Measurements from ENCODE around the gene TMEM204.

TMEM204 gene

GRCh38 chr16:1520461-1520860 is 13.0 kb upstream of the TMEM204 start:
- DNase-seq (ENCODE audit: low read depth) = no peak

- DNase-seq (ENCODE audit: low read depth) = no peak
Observed at GRCh38 chr16:1523581-1524245, 9.8 kb upstream of the TMEM204 start.

GRCh38 chr16:1524366-1524765 is 9.1 kb upstream of the TMEM204 start:
- DNase-seq (ENCODE audit: low read depth) = no peak

- DNase-seq (ENCODE audit: low read depth) = no peak
Observed at GRCh38 chr16:1525871-1526607, 7.4 kb upstream of the TMEM204 start.

GRCh38 chr16:1526608-1527555 is 6.6 kb upstream of the TMEM204 start:
- DNase-seq (ENCODE audit: low read depth) = no peak

- DNase-seq (ENCODE audit: low read depth) = no peak
Observed at GRCh38 chr16:1527836-1528811, 5.3 kb upstream of the TMEM204 start.

GRCh38 chr16:1528921-1529537 is 4.4 kb upstream of the TMEM204 start:
- DNase-seq (ENCODE audit: low read depth) = no peak

- no peak for DNase-seq (ENCODE audit: low read depth)
Observed at GRCh38 chr16:1530349-1530882, 3.0 kb upstream of the TMEM204 start.

- no peak for DNase-seq (ENCODE audit: low read depth)
Observed at GRCh38 chr16:1530883-1531637, 2.4 kb upstream of the TMEM204 start.

- DNase-seq (ENCODE audit: low read depth) = no peak
Observed at GRCh38 chr16:1531638-1531910, 1.9 kb upstream of the TMEM204 start.

- DNase-seq (ENCODE audit: low read depth) = no peak
Observed at GRCh38 chr16:1532081-1532760, 1.2 kb upstream of the TMEM204 start.

GRCh38 chr16:1532771-1533170 is 695 bp upstream of the TMEM204 start:
- no peak for DNase-seq (ENCODE audit: low read depth)

GRCh38 chr16:1534021-1535020 is 855 bp downstream of the TMEM204 start:
- no peak for DNase-seq (ENCODE audit: low read depth)

- no peak for DNase-seq (ENCODE audit: low read depth)
Observed at GRCh38 chr16:1535391-1536291, 2.2 kb downstream of the TMEM204 start.

GRCh38 chr16:1536601-1537000 is 3.1 kb downstream of the TMEM204 start:
- no peak for DNase-seq (ENCODE audit: low read depth)

- no peak for DNase-seq (ENCODE audit: low read depth)
Observed at GRCh38 chr16:1537138-1537577, 3.7 kb downstream of the TMEM204 start.

- DNase-seq (ENCODE audit: low read depth) = no peak
Observed at GRCh38 chr16:1537763-1538289, 4.4 kb downstream of the TMEM204 start.
